ENCODE data around the gene TWIST2. TPM values are rescaled to one million over a fixed set of nuclear protein-coding genes. Genes with fewer than 3 reads are reported as not detected.

TWIST2 gene
- total and polyA plus RNA-seq, 7 donors: 0.58 to 1.2 (median 0.90) TPM

GRCh38 chr2:238856713-238857567 is 9.1 kb downstream of the TWIST2 start:
- Histone ChIP-seq H3K4me3 (no peak overlapping the region), H3K27ac (no peak overlapping the region), H3K27me3 (ENCODE audit: insufficient read depth in 3 of 3, low read length in 2 of 3) (peaks cover 2 to 59% (median 15%) of the 10 kb centered on the region in 3 donors), H3K36me3 (ENCODE audit: insufficient read depth in 1 of 2, low read depth in 1 of 2) (no peaks in the 10 kb centered on the region), H3K9me3 (no peaks in the 10 kb centered on the region), H3K4me1 (no peaks in the 10 kb centered on the region)
- ATAC-seq (no peak), DNase-seq (no peak)
- 77 to 80% (median 77%) methylated on average over 16 of the region's 16 CpGs for WGBS, 3 donors
- TF ChIP-seq CTCF (IDR thresholded peaks at IDR 0.05): no peak
- intact Hi-C loops (cut with DNase I): no loop called here

GRCh38 chr2:238857959-238858358 is 10.1 kb downstream of the TWIST2 start:
- Histone ChIP-seq H3K4me3 (no peak overlapping the region), H3K27me3 (ENCODE audit: insufficient read depth in 3 of 3, low read length in 2 of 3) (peaks cover 0 to 54% (median 15%) of the 10 kb centered on the region in 3 donors), H3K27ac (no peak overlapping the region), H3K36me3 (ENCODE audit: insufficient read depth in 1 of 2, low read depth in 1 of 2) (no peaks in the 10 kb centered on the region), H3K9me3 (no peaks in the 10 kb centered on the region), H3K4me1 (no peaks in the 10 kb centered on the region)
- TF ChIP-seq CTCF (IDR thresholded peaks at IDR 0.05): no peak
- ATAC-seq (no peak), DNase-seq (no peak)
- 85 to 91% (median 85%) methylated on average over 4 of the region's 4 CpGs for WGBS, 3 donors
- intact Hi-C loops (cut with DNase I): no loop called here

GRCh38 chr2:238859636-238860347 is 11.9 kb downstream of the TWIST2 start:
- 77 to 87% (median 82%) methylated on average over 14 of the region's 14 CpGs for WGBS, 3 donors
- DNase-seq: no peak

GRCh38 chr2:238861013-238861730 is 13.3 kb downstream of the TWIST2 start:
- H3K9me3 ChIP-seq: no peaks in the 10 kb centered on the region
- no peak for TF ChIP-seq CTCF (IDR thresholded peaks at IDR 0.05)
- H3K4me3 ChIP-seq: no peak overlapping the region
- ATAC-seq: no peak
- H3K27ac ChIP-seq: no peak overlapping the region
- intact Hi-C loops (cut with DNase I): no loop called here
- no peaks in the 10 kb centered on the region for H3K4me1 ChIP-seq
- H3K27me3 ChIP-seq (ENCODE audit: insufficient read depth in 3 of 3, low read length in 2 of 3): peaks cover 0 to 40% (median 7%) of the 10 kb centered on the region in 3 donors
- DNase-seq: peak in 1 of 2 donors; percentile 68
- no peaks in the 10 kb centered on the region for H3K36me3 ChIP-seq (ENCODE audit: insufficient read depth in 1 of 2, low read depth in 1 of 2)
- 59 to 61% (median 59%) methylated on average over 21 of the region's 21 CpGs for WGBS, 3 donors

More at GRCh38 chr2:238859636-238860347, 11.9 kb downstream of the TWIST2 start:
- no peak for TF ChIP-seq CTCF (IDR thresholded peaks at IDR 0.05)
- intact Hi-C loops (cut with DNase I): no loop called here
- H3K4me3 ChIP-seq: no peak overlapping the region
- H3K36me3 ChIP-seq (ENCODE audit: insufficient read depth in 1 of 2, low read depth in 1 of 2): no peaks in the 10 kb centered on the region
- H3K27me3 ChIP-seq (ENCODE audit: insufficient read depth in 3 of 3, low read length in 2 of 3): peaks cover 0 to 44% (median 11%) of the 10 kb centered on the region in 3 donors
- no peaks in the 10 kb centered on the region for H3K4me1 ChIP-seq
- no peaks in the 10 kb centered on the region for H3K9me3 ChIP-seq
- ATAC-seq: no peak
- no peak overlapping the region for H3K27ac ChIP-seq
